Body of pancreas (tissue), 4 donors: ENCODE results near the gene SNX11. TPM values are rescaled to one million over a fixed set of nuclear protein-coding genes. Genes with fewer than 3 reads are reported as not detected.
"Not testable (repeated sequence)": the region's sequence is repeated elsewhere in the genome, so short reads cannot be mapped to it uniquely, and the experiment has no call there.

Experiments used
- ATAC-seq: fragments of 150-250 bp; one replicate; pipeline ENCODE4 v1.9.1; 2016
- DNase-seq, 4 donors: peaks; one replicate each; pipeline ENCODE4 v3.0.0-alpha.2; 2019
- H3K27ac ChIP-seq, 4 donors: fragments of 200-600 bp; sonication (generic); 1 replicate in 3 of 4; 2 replicates in 1 of 4; pipeline versions ENCODE4 v1.5.1 to v1.6.1; 2016 to 2019; ENCODE audit warnings: mild to moderate bottlenecking in 1 of 4, mixed read lengths in 1 of 4, moderate library complexity in 1 of 4
- H3K27me3 ChIP-seq, 2 donors: fragments of 200-600 bp; sonication (generic); one replicate each; pipeline ENCODE4 v1.6.0; 2016; ENCODE audit warnings: mild to moderate bottlenecking in 1 of 2
- H3K36me3 ChIP-seq, 2 donors: fragments of 200-600 bp; sonication (generic); replicated peaks in 1 of 2; 2 replicates each; pipeline ENCODE4 v1.5.1; 2016; ENCODE audit warnings: low read depth in 2 of 2; ENCODE audit not compliant: insufficient read depth in 1 of 2
- H3K4me1 ChIP-seq: fragments of 200-600 bp; sonication (generic); one replicate; pipeline ENCODE4 v1.6.0; 2016
- H3K4me3 ChIP-seq, 2 donors: fragments of 200-600 bp; sonication (generic); 1 replicate in 1 of 2; 2 replicates in 1 of 2; pipeline ENCODE4 v1.5.1; 2016 to 2019
- H3K9me3 ChIP-seq, 3 donors: fragments of 200-600 bp; sonication (generic); 1 replicate in 2 of 3; 2 replicates in 1 of 3; pipeline ENCODE4 v1.5.1; 2016
- POLR2A ChIP-seq, 3 donors: fragments of 450-650 bp; IDR thresholded peaks; one replicate each; pipeline ENCODE4 v1.6.1; 2016; ENCODE audit warnings: antibody characterized with exemption in 3 of 3, mild to moderate bottlenecking in 2 of 3
- WGBS, 2 donors: methylation state at CpG; one replicate each; pipeline ENCODE4 v1.1.5; 2017; 5-methylcytosine and 5-hydroxymethylcytosine counted together
- intact Hi-C: fragments of 100-400 bp; cut with DNase I; formaldehyde crosslinking; loops from one replicate; pipeline ENCODE4 v1.15.1; 2023
- total RNA-seq, 2 donors: library from RNA; depleted of rRNA; stranded (reverse); fragments of >200 nt; gene quantifications; one replicate each; pipeline ENCODE4 v1.1.0, GENCODE V29; 2016
- TF ChIP-seq, protein P1 (sequence below), 7 experiments: fragments of 450-650 bp in 4 of 7; fragments of 200-600 bp in 3 of 7; sonication (generic) in 3 of 7; IDR thresholded peaks; one replicate each; pipeline ENCODE4 v1.5.1; 2016 to 2019; ENCODE audit warnings: antibody characterized with exemption in 7 of 7

Gene SNX11
- total RNA-seq, 2 donors from 2014 or later, result 5.4 to 10.9 TPM

GRCh38 chr17:48062273-48062672, 45.3 kb upstream of the SNX11 start:
- intact Hi-C loops, result no loop called here
- no peak overlapping the region for H3K27ac ChIP-seq
- ATAC-seq (no peak), DNase-seq (no peak)
- H3K4me3 ChIP-seq, result no peak overlapping the region
- H3K36me3 ChIP-seq, result peaks cover 0 to 33% of the 10 kb centered on the region in 2 donors
- H3K27me3 ChIP-seq, result no peaks in the 10 kb centered on the region
- TF ChIP-seq POLR2A (IDR thresholded peaks at IDR 0.05), result no peak
- TF ChIP-seq, protein P1, sequence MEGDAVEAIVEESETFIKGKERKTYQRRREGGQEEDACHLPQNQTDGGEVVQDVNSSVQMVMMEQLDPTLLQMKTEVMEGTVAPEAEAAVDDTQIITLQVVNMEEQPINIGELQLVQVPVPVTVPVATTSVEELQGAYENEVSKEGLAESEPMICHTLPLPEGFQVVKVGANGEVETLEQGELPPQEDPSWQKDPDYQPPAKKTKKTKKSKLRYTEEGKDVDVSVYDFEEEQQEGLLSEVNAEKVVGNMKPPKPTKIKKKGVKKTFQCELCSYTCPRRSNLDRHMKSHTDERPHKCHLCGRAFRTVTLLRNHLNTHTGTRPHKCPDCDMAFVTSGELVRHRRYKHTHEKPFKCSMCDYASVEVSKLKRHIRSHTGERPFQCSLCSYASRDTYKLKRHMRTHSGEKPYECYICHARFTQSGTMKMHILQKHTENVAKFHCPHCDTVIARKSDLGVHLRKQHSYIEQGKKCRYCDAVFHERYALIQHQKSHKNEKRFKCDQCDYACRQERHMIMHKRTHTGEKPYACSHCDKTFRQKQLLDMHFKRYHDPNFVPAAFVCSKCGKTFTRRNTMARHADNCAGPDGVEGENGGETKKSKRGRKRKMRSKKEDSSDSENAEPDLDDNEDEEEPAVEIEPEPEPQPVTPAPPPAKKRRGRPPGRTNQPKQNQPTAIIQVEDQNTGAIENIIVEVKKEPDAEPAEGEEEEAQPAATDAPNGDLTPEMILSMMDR (IDR thresholded peaks at IDR 0.05), result no peak
- H3K4me1 ChIP-seq, result peaks cover 12% of the 10 kb centered on the region
- H3K9me3 ChIP-seq, result no peaks in the 10 kb centered on the region
- WGBS, 2 donors, result 87 to 91% methylated on average over 3 to 7 of the region's 7 CpGs

GRCh38 chr17:48064638-48065037, 42.9 kb upstream of the SNX11 start:
- ATAC-seq, result no peak
- no peak for DNase-seq
- TF ChIP-seq, protein P1 (IDR thresholded peaks at IDR 0.05), result no peak
- TF ChIP-seq POLR2A (IDR thresholded peaks at IDR 0.05), result no peak
- Histone ChIP-seq H3K4me3 (no peak overlapping the region), H3K27ac (no peak overlapping the region), H3K36me3 (peaks cover 0 to 17% of the 10 kb centered on the region in 2 donors), H3K27me3 (no peaks in the 10 kb centered on the region), H3K4me1 (peaks cover 12% of the 10 kb centered on the region), H3K9me3 (no peaks in the 10 kb centered on the region)
- WGBS, 2 donors, result 69 to 82% methylated on average over 3 of the region's 3 CpGs
- intact Hi-C loops, result no loop called here

GRCh38 chr17:48066192-48066591, 41.4 kb upstream of the SNX11 start:
- intact Hi-C loops, result no loop called here
- H3K36me3 ChIP-seq, result peaks cover 0 to 17% of the 10 kb centered on the region in 2 donors
- peaks cover 12% of the 10 kb centered on the region for H3K4me1 ChIP-seq
- 31 to 53% methylated on average over 1 of the region's 1 CpG for WGBS, 2 donors
- DNase-seq (no peak), ATAC-seq (no peak)
- no peak overlapping the region for H3K27ac ChIP-seq
- no peak overlapping the region for H3K4me3 ChIP-seq
- H3K9me3 ChIP-seq, result no peaks in the 10 kb centered on the region
- no peak for TF ChIP-seq POLR2A (IDR thresholded peaks at IDR 0.05)
- TF ChIP-seq, protein P1 (IDR thresholded peaks at IDR 0.05), result no peak
- no peaks in the 10 kb centered on the region for H3K27me3 ChIP-seq

DNA sequence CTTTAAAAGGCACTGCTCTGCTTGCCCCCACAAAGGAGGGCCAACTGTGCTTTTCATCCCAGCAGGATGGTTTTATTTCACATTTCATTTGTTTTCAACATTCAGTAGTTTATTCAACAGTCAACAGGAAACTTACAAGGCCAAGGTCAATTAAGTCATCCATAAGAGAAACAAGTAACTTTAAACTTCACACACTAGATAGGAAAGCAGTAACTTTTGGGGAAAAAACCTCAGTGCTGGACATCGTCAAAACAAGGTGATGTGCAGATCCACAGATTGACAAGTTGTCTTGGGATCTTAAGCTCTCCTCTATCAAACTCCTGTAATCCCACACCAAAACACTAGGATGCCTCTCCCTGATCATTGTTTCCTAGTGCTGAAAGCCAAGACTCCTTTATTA, 40.9 kb upstream of the SNX11 start:
- intact Hi-C loops, result no loop called here
- TF ChIP-seq POLR2A (IDR thresholded peaks at IDR 0.05), result no peak
- TF ChIP-seq, protein P1 (IDR thresholded peaks at IDR 0.05), result no peak
- Histone ChIP-seq H3K36me3 (peaks cover 0 to 14% of the 10 kb centered on the region in 2 donors), H3K4me3 (no peak overlapping the region), H3K9me3 (no peaks in the 10 kb centered on the region), H3K27me3 (no peaks in the 10 kb centered on the region), H3K4me1 (peaks cover 12% of the 10 kb centered on the region), H3K27ac (no peak overlapping the region)
- ATAC-seq (no peak), DNase-seq (no peak)
- WGBS, 2 donors, result 71 to 88% methylated on average over 1 of the region's 1 CpG

DNA sequence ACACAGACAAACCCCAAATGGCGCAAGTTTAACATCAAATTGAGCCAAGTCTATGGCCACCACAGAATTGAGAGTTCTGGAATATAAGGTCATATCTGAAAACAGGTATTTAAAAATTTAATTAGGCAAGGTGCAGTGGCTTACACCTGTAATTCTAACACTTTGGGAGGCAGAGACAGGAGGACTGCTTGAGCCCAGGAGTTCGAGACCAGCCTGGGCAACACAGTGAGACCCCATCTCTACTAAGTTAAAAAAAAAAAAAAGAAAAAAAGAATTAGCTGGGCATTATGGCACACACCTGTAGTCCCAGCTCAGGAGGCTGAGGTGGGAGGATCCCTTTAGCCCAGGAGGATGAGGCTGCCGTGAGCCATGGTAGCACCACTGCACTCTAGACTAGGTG, 40.3 kb upstream of the SNX11 start:
- 92% methylated on average over 3 of the region's 3 CpGs for WGBS, 2 donors
- no peak for ATAC-seq

GRCh38 chr17:48067808-48068207, 39.8 kb upstream of the SNX11 start:
- H3K9me3 ChIP-seq, DNase-seq, ATAC-seq, H3K27me3 ChIP-seq, H3K36me3 ChIP-seq, H3K27ac ChIP-seq, H3K4me3 ChIP-seq, intact Hi-C loops: not testable (repeated sequence)
- peaks cover 12% of the 10 kb centered on the region for H3K4me1 ChIP-seq
- WGBS, 2 donors, result 84 to 91% methylated on average over 2 of the region's 2 CpGs

More for the DNA sequence above, 40.3 kb upstream of the SNX11 start:
- Histone ChIP-seq H3K9me3 (no peaks in the 10 kb centered on the region), H3K4me3 (no peak overlapping the region), H3K36me3 (peaks cover 0 to 11% of the 10 kb centered on the region in 2 donors), H3K27me3 (no peaks in the 10 kb centered on the region), H3K4me1 (peaks cover 12% of the 10 kb centered on the region), H3K27ac (no peak overlapping the region)
- TF ChIP-seq POLR2A (IDR thresholded peaks at IDR 0.05), result no peak
- TF ChIP-seq, protein P1 (IDR thresholded peaks at IDR 0.05), result no peak
- intact Hi-C loops, result no loop called here
- no peak for DNase-seq
